Mesodermal cell (in vitro differentiated cells): ENCODE data around the gene PDGFA.

Experiments
- H3K27ac ChIP-seq: 2 replicates; pipeline ENCODE4 v1.7.0; 2013; ENCODE audit warnings: mild to moderate bottlenecking, low read depth, low read length, moderate library complexity; ENCODE audit not compliant: severe bottlenecking
- H3K36me3 ChIP-seq: 2 replicates; pipeline ENCODE4 v1.7.1; 2013; ENCODE audit warnings: mild to moderate bottlenecking, low read length, moderate library complexity; ENCODE audit not compliant: control insufficient read depth, insufficient read depth
- H3K4me1 ChIP-seq: one replicate; pipeline ENCODE4 v1.7.1; 2013; ENCODE audit warnings: mild to moderate bottlenecking, low read length; ENCODE audit not compliant: insufficient read depth, control insufficient read depth, poor library complexity, severe bottlenecking
- H3K4me3 ChIP-seq: 2 replicates; pipeline ENCODE4 v1.7.0; 2013; ENCODE audit warnings: low read length, control low read depth, mild to moderate bottlenecking; ENCODE audit not compliant: insufficient read depth, poor library complexity, severe bottlenecking; ENCODE audit errors: extremely low read depth
- H3K9me3 ChIP-seq: 2 replicates; pipeline ENCODE4 v1.7.1; 2013; ENCODE audit warnings: mild to moderate bottlenecking, low read length, moderate library complexity; ENCODE audit not compliant: control insufficient read depth
- WGBS, 2 experiments: methylation state at CpG; one replicate each; pipeline ENCODE4 v1.1.5; 2013; ENCODE audit warnings: missing lambda C conversion rate in 2 of 2; ENCODE audit not compliant: insufficient coverage in 2 of 2; 5-methylcytosine and 5-hydroxymethylcytosine counted together

The PDGFA gene

GRCh38 chr7:542131-542712 is 22.6 kb upstream of the PDGFA start:
- H3K36me3 ChIP-seq, result no peaks in the 10 kb centered on the region
- peak overlapping the region; percentile 88 for H3K27ac ChIP-seq
- H3K4me3 ChIP-seq, result no peak overlapping the region
- H3K4me1 ChIP-seq, result peaks cover 43% of the 10 kb centered on the region
- peaks cover 3% of the 10 kb centered on the region for H3K9me3 ChIP-seq
- 86 to 90% methylated on average over 22 of the region's 28 CpGs for WGBS, 2 experiments

- no peak overlapping the region for H3K4me3 ChIP-seq
- no peak overlapping the region for H3K27ac ChIP-seq
- peaks cover 3% of the 10 kb centered on the region for H3K9me3 ChIP-seq
- H3K36me3 ChIP-seq, result no peaks in the 10 kb centered on the region
- WGBS, 2 experiments, result 96% methylated on average over 10 to 17 of the region's 17 CpGs
- H3K4me1 ChIP-seq, result peaks cover 46% of the 10 kb centered on the region
Observed at GRCh38 chr7:541661-542060, 22.0 kb upstream of the PDGFA start.

- peaks cover 3% of the 10 kb centered on the region for H3K9me3 ChIP-seq
- no peaks in the 10 kb centered on the region for H3K36me3 ChIP-seq
- H3K27ac ChIP-seq, result no peak overlapping the region
- H3K4me1 ChIP-seq, result peaks cover 46% of the 10 kb centered on the region
- 91 to 92% methylated on average over 7 of the region's 12 CpGs for WGBS, 2 experiments
- H3K4me3 ChIP-seq, result no peak overlapping the region
Observed at GRCh38 chr7:540997-541396, 21.4 kb upstream of the PDGFA start.

- 98% methylated on average over 12 to 14 of the region's 14 CpGs for WGBS, 2 experiments
- Histone ChIP-seq H3K9me3 (peaks cover 3% of the 10 kb centered on the region), H3K4me1 (peaks cover 46% of the 10 kb centered on the region), H3K4me3 (no peak overlapping the region), H3K36me3 (no peaks in the 10 kb centered on the region), H3K27ac (no peak overlapping the region)
Observed at GRCh38 chr7:540579-540978, 20.9 kb upstream of the PDGFA start.

GRCh38 chr7:539731-540411 is 20.2 kb upstream of the PDGFA start:
- Histone ChIP-seq H3K36me3 (no peaks in the 10 kb centered on the region), H3K4me3 (no peak overlapping the region), H3K4me1 (peaks cover 46% of the 10 kb centered on the region), H3K9me3 (no peaks in the 10 kb centered on the region), H3K27ac (peak overlapping the region; percentile 49)
- 90 to 98% methylated on average over 10 of the region's 17 CpGs for WGBS, 2 experiments

GRCh38 chr7:538764-539685 is 19.4 kb upstream of the PDGFA start:
- Histone ChIP-seq H3K4me1 (peaks cover 46% of the 10 kb centered on the region), H3K9me3 (no peaks in the 10 kb centered on the region), H3K4me3 (no peak overlapping the region), H3K36me3 (no peaks in the 10 kb centered on the region), H3K27ac (peak overlapping the region; percentile 91)
- 78 to 79% methylated on average over 28 of the region's 37 CpGs for WGBS, 2 experiments

GRCh38 chr7:537911-538634 is 18.4 kb upstream of the PDGFA start:
- WGBS, 2 experiments, result 41 to 45% methylated on average over 15 to 17 of the region's 21 CpGs
- peak overlapping the region; percentile 91 for H3K27ac ChIP-seq

GRCh38 chr7:536231-536630 is 16.6 kb upstream of the PDGFA start:
- 94% methylated on average over 11 of the region's 12 CpGs for WGBS, 2 experiments
- Histone ChIP-seq H3K9me3 (no peaks in the 10 kb centered on the region), H3K27ac (no peak overlapping the region), H3K4me3 (no peak overlapping the region), H3K4me1 (peaks cover 28% of the 10 kb centered on the region), H3K36me3 (no peaks in the 10 kb centered on the region)

More at GRCh38 chr7:537911-538634, 18.4 kb upstream of the PDGFA start:
- Histone ChIP-seq H3K4me3 (no peak overlapping the region), H3K36me3 (no peaks in the 10 kb centered on the region), H3K4me1 (peaks cover 41% of the 10 kb centered on the region), H3K9me3 (no peaks in the 10 kb centered on the region)

- Histone ChIP-seq H3K27ac (no peak overlapping the region), H3K4me1 (peaks cover 27% of the 10 kb centered on the region), H3K4me3 (no peak overlapping the region), H3K9me3 (no peaks in the 10 kb centered on the region), H3K36me3 (no peaks in the 10 kb centered on the region)
- 96 to 98% methylated on average over 7 to 9 of the region's 10 CpGs for WGBS, 2 experiments
Observed at GRCh38 chr7:534959-535358, 15.3 kb upstream of the PDGFA start.

- H3K36me3 ChIP-seq, result no peaks in the 10 kb centered on the region
- WGBS, 2 experiments, result 96 to 97% methylated on average over 4 to 8 of the region's 8 CpGs
- no peak overlapping the region for H3K27ac ChIP-seq
- H3K4me1 ChIP-seq, result peaks cover 19% of the 10 kb centered on the region
- H3K9me3 ChIP-seq, result no peaks in the 10 kb centered on the region
- H3K4me3 ChIP-seq, result no peak overlapping the region
Observed at GRCh38 chr7:534075-534474, 14.4 kb upstream of the PDGFA start.
